Tibial artery (tissue), 4 donors: ENCODE results near the gene CDH3.

Experiments
- DNase-seq, 2 donors: peaks; one replicate each; pipeline ENCODE4 v3.0.0-alpha.2; 2019
- H3K27ac ChIP-seq, 2 donors: fragments of 200-600 bp; sonication (generic) in 1 of 2; 1 replicate in 1 of 2; 2 replicates in 1 of 2; pipeline ENCODE4 v1.5.1; 2018 to 2019; ENCODE audit warnings: mild to moderate bottlenecking in 1 of 2
- H3K27me3 ChIP-seq, 2 donors: fragments of 200-600 bp; sonication (generic) in 1 of 2; one replicate each; pipeline versions ENCODE4 v1.5.1 to v1.6.0; 2016 to 2019
- H3K36me3 ChIP-seq, 3 donors: fragments of 200-600 bp; sonication (generic) in 2 of 3; one replicate each; pipeline ENCODE4 v1.5.1; 2016 to 2019; ENCODE audit warnings: mild to moderate bottlenecking in 2 of 3
- H3K4me1 ChIP-seq, 4 donors: fragments of 200-600 bp; sonication (generic) in 2 of 4; 1 replicate in 3 of 4; 2 replicates in 1 of 4; pipeline ENCODE4 v1.5.1; 2016 to 2019
- H3K4me3 ChIP-seq, 2 donors: fragments of 200-600 bp; sonication (generic) in 1 of 2; 1 replicate in 1 of 2; 2 replicates in 1 of 2; pipeline ENCODE4 v1.5.1; 2018 to 2019; ENCODE audit warnings: mild to moderate bottlenecking in 2 of 2
- H3K9me3 ChIP-seq, 3 donors: fragments of 200-600 bp; sonication (generic) in 1 of 3; one replicate each; pipeline ENCODE4 v1.5.1; 2016 to 2019
- CTCF ChIP-seq, 2 experiments: fragments of 200-600 bp in 1 of 2; fragments of 450-650 bp in 1 of 2; IDR thresholded peaks; one replicate each; pipeline ENCODE4 v1.5.1; 2017 to 2019; ENCODE audit warnings: antibody characterized with exemption in 2 of 2, mild to moderate bottlenecking in 1 of 2, moderate library complexity in 1 of 2
- intact Hi-C: fragments of 100-400 bp; cut with DNase I; formaldehyde crosslinking; loops from one replicate; pipeline ENCODE4 v1.15.0; 2023; ENCODE audit warnings: low total_unique reads

Gene CDH3

DNA sequence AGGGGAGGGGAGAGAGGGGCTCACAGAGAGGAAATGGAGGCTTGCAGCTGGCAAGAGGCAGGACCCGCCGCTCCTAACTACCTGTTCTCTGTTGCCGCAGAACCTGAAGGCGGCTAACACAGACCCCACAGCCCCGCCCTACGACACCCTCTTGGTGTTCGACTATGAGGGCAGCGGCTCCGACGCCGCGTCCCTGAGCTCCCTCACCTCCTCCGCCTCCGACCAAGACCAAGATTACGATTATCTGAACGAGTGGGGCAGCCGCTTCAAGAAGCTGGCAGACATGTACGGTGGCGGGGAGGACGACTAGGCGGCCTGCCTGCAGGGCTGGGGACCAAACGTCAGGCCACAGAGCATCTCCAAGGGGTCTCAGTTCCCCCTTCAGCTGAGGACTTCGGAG is 53.0 kb downstream of the CDH3 start:
- Histone ChIP-seq H3K4me1 (no peaks in the 10 kb centered on the region), H3K36me3 (no peaks in the 10 kb centered on the region), H3K4me3 (no peak overlapping the region), H3K27ac (no peak overlapping the region), H3K27me3 (no peaks in the 10 kb centered on the region), H3K9me3 (no peaks in the 10 kb centered on the region)
- no peak for TF ChIP-seq CTCF (IDR thresholded peaks at IDR 0.05)
- DNase-seq, result no peak
- intact Hi-C loops, result no loop called here

DNA sequence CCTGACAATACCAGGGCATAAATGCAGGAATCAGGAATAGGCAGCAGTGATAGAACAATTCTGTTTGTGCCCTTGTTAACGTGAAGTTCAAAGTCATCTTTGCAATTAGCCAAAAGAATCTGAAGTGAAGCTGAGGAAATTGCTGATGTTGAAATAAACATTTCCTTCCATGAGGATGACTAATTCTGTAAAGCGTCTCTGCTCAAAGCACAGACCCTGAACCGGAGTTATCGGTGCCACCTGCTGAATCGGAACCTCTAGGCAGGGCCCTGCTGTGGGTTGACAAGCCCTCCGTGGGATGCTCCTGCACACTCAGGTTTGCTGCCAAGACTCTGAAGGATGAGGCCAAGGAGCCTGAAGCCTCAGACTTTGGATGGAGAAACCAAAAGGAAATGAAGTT is 55.0 kb downstream of the CDH3 start:
- no peak overlapping the region for H3K4me3 ChIP-seq
- H3K27ac ChIP-seq, result no peak overlapping the region
- intact Hi-C loops, result no loop called here
- DNase-seq, result no peak
- H3K4me1 ChIP-seq, result peaks cover 0 to 4% (median 0%) of the 10 kb centered on the region in 4 donors
- no peak for TF ChIP-seq CTCF (IDR thresholded peaks at IDR 0.05)
- no peaks in the 10 kb centered on the region for H3K9me3 ChIP-seq
- no peaks in the 10 kb centered on the region for H3K27me3 ChIP-seq
- H3K36me3 ChIP-seq, result no peaks in the 10 kb centered on the region

GRCh38 chr16:68700831-68701230 is 55.7 kb downstream of the CDH3 start:
- H3K27me3 ChIP-seq, result no peaks in the 10 kb centered on the region
- no peaks in the 10 kb centered on the region for H3K36me3 ChIP-seq
- no peak for DNase-seq
- no peak overlapping the region for H3K4me3 ChIP-seq
- intact Hi-C loops, result no loop called here
- no peak overlapping the region for H3K27ac ChIP-seq
- peaks cover 0 to 4% (median 0%) of the 10 kb centered on the region in 4 donors for H3K4me1 ChIP-seq
- no peaks in the 10 kb centered on the region for H3K9me3 ChIP-seq
- TF ChIP-seq CTCF (IDR thresholded peaks at IDR 0.05), result no peak

- no peak overlapping the region for H3K4me3 ChIP-seq
- peak; percentile 24 to 76 for DNase-seq
- peak; percentile 24 to 37 for TF ChIP-seq CTCF (IDR thresholded peaks at IDR 0.05)
- H3K36me3 ChIP-seq, result no peaks in the 10 kb centered on the region
- peaks cover 0 to 2% of the 10 kb centered on the region in 2 donors for H3K27me3 ChIP-seq
- H3K9me3 ChIP-seq, result no peaks in the 10 kb centered on the region
- H3K4me1 ChIP-seq, result peaks cover 0 to 4% (median 0%) of the 10 kb centered on the region in 4 donors
- H3K27ac ChIP-seq, result no peak overlapping the region
- intact Hi-C loops, result no loop called here
These were observed 59.2 kb downstream of the CDH3 start for GRCh38 chr16:68704232-68704867.

GRCh38 chr16:68707340-68708152 is 62.4 kb downstream of the CDH3 start:
- no peaks in the 10 kb centered on the region for H3K9me3 ChIP-seq
- DNase-seq, result no peak
- no peaks in the 10 kb centered on the region for H3K36me3 ChIP-seq
- no peak for TF ChIP-seq CTCF (IDR thresholded peaks at IDR 0.05)
- no peak overlapping the region for H3K4me3 ChIP-seq
- peaks cover 0 to 4% (median 0%) of the 10 kb centered on the region in 4 donors for H3K4me1 ChIP-seq
- H3K27me3 ChIP-seq, result peaks cover 0 to 19% of the 10 kb centered on the region in 2 donors
- intact Hi-C loops, result no loop called here
- H3K27ac ChIP-seq, result no peak overlapping the region
